GM18861 (cell line): Measurements from ENCODE around the gene DNAH10.

Experiments used
- ATAC-seq: cut with Tn5 transposase; IDR thresholded peaks from one replicate; pipeline ENCODE4 v1.9.1; 2021; ENCODE audit not compliant: unreplicated experiment

Gene DNAH10

GRCh38 chr12:123743002-123743401 lies 19.1 kb upstream of the DNAH10 start:
- ATAC-seq = no peak

GRCh38 chr12:123744836-123745235 lies 17.3 kb upstream of the DNAH10 start:
- ATAC-seq = no peak

- ATAC-seq = no peak
These were observed 14.8 kb upstream of the DNAH10 start for GRCh38 chr12:123747309-123747708.

GRCh38 chr12:123748161-123748560 lies 13.9 kb upstream of the DNAH10 start:
- no peak for ATAC-seq

- ATAC-seq = no peak
These were observed 13.4 kb upstream of the DNAH10 start for GRCh38 chr12:123748661-123749060.

- ATAC-seq = no peak
These were observed 12.7 kb upstream of the DNAH10 start for GRCh38 chr12:123749355-123749754.

GRCh38 chr12:123750159-123750656 lies 11.9 kb upstream of the DNAH10 start:
- ATAC-seq = no peak

GRCh38 chr12:123752046-123752445 lies 10.1 kb upstream of the DNAH10 start:
- ATAC-seq = no peak

DNA sequence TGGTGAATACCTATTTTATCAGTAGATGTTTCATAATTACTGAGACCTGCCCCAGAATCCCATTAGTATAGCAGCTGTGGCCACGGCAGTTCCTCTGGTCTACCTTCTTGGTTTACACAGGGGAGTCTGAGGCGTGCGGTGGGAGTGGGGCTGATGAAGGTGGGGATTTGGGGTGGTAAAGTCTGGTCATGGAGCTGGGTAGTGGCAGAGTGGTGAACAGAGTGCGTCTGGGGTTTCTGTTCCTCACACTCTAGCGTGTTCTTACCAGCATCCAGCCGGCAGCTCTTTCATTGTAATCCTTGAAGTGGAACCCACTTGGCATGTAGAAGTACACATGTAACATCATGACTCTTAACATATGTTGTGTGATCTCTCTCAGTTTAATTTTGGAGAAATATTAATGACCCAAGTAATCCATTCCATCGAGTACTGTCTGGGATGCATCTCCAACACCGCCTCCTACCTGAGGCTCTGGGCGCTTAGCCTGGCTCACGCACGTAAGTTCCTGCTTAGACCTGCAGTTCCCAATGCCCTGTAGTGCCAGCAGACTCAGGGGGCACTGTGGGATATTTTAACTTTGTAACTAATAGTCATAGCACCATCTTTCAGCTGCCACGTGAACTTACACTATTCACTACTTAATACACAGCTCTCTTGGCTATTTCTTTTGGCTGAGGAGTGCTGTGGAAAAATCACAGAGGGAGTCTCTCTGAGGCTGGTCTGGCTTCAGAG lies 7.9 kb upstream of the DNAH10 start:
- ATAC-seq = no peak

GRCh38 chr12:123757561-123757960 lies 4.5 kb upstream of the DNAH10 start:
- ATAC-seq = no peak

- no peak for ATAC-seq
These were observed 1.7 kb upstream of the DNAH10 start for GRCh38 chr12:123760267-123760938.

DNA sequence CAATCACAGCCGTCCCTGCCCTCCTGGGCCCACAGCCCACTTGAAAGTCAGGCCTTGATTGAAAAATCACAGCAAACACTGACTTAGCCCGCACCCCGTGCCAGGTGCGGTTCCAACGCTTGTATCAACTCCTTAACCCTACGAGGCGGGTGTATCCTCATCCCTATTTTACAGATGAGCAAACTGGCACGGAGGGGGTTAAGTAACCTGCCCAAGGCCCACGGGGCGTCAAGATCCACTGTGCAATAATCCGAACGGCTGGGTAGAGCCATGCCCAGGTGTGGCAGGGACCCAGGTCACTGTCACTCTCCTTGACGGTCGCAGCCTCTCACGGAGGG lies 583 bp downstream of the DNAH10 start:
- no peak for ATAC-seq

DNA sequence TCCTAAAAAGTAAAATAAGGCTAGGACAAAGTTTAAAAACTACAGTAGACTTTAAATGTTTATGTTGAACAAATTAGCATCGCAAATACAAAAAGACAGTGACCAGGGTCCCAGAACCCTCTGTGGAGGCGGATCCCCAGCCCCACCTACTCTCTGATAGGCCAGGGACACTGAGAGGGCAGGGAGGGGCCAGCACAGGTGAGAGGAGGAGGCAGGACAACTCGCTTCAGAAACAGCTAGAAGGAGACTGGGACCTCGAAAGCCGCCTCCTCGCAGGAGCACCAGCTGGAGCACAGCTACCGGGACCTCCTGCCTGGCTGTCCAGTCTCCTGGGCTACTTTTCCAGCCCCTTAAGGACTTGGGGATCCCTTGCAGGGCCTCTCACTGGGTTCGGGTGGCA lies 992 bp downstream of the DNAH10 start:
- no peak for ATAC-seq

- no peak for ATAC-seq
These were observed 2.0 kb downstream of the DNAH10 start for GRCh38 chr12:123764109-123764508.

DNA sequence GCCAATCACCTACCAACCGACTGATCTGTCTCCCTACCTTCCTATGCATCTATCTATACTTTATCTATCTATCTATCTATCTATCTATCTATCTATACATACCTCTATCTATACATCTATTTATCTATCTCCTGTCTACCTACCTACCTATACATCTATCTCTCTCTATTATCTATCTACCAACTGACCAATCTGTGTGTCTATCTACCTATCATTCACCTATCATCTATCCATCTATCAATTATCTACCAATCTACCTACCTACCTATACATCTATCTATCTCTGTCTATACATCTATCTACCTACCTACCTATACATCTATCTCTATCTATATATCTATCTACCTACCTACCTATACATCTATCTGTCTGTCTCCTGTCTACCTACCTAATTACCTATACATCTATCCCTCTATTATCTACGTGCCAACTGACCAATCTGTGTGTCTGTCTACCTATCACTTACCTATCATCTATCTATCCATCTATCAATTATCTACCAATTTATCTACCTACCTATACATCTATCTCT lies 3.5 kb downstream of the DNAH10 start:
- ATAC-seq = no peak

- ATAC-seq = peak; percentile 73
These were observed 5.5 kb downstream of the DNAH10 start for GRCh38 chr12:123767613-123768012.

DNA sequence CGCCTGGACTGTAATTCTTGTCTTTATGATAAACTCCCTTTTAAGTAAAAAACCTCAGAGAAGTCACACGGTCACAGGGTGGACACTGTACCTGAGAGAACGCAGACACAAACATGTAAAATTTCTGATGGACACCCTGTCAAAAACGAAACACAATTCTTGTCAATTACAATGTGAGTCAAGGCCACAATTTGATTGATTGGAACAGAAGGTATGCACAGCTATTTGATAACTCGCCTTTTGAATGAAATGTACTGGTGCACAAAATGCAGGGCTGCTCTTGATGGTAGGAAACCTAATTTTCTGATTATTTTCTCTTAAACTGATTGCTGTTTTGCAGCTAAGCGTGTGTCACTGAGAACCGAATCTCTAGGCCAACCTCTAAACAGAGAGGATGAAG lies 9.2 kb downstream of the DNAH10 start:
- ATAC-seq = no peak

DNA sequence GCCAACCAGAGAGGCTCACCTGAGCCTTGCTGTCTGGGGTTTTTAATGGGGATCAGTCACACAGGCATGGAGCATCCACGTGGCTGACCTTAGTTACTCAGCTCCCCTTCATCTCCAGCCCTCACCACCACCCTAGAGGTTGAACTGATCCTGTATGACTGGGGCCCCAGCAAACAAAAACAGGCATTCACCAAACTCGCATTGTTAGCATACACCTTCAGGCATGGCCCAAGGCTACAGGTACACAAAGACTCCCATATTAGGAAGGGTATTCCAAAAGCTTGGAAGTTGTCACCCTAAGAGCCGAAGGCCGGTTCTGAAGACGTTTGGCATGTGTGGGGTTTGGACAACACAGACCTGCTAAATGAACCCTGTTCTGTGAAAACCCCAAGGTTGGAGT lies 10.0 kb downstream of the DNAH10 start:
- ATAC-seq = no peak

DNA sequence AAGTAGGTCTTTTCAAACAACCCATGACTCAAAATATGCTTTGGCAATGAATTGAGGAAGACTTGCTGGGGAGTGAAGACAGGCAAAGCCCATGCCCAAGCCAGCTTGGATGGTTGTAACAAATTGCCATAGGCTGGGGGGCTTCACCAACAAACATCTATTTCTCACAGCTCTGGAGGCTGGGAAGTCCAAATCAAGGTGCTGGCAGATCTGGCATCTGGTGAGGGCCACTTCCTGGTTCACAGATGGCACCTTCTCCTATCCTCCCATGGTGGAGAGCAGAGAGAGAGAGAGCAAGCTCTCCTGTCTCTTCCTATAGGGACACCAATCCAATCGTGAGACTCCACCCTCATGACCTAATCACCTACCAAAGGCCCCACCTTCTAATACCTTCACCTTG lies 11.3 kb downstream of the DNAH10 start:
- ATAC-seq = no peak

- no peak for ATAC-seq
These were observed 17.4 kb downstream of the DNAH10 start for GRCh38 chr12:123779551-123779950.

- no peak for ATAC-seq
These were observed 21.1 kb downstream of the DNAH10 start for GRCh38 chr12:123782997-123783792.

- no peak for ATAC-seq
These were observed 25.4 kb downstream of the DNAH10 start for GRCh38 chr12:123787466-123787865.
